Rectal smooth muscle tissue (tissue), 1 donor: Measurements from ENCODE around the gene GALK2.

ENCODE experiments used
- H3K27ac ChIP-seq: one replicate; pipeline ENCODE4 v1.7.0; 2013; ENCODE audit warnings: low read depth, low read length, inconsistent platforms
- H3K27me3 ChIP-seq: one replicate; pipeline ENCODE4 v1.7.0; 2013; ENCODE audit warnings: low read length; ENCODE audit not compliant: control insufficient read depth, insufficient read depth
- H3K36me3 ChIP-seq: one replicate; pipeline ENCODE4 v1.7.0; 2013; ENCODE audit warnings: low read length; ENCODE audit not compliant: control insufficient read depth, insufficient read depth
- H3K4me1 ChIP-seq: one replicate; pipeline ENCODE4 v1.7.0; 2013; ENCODE audit warnings: low read length; ENCODE audit not compliant: control insufficient read depth, insufficient read depth
- H3K4me3 ChIP-seq: one replicate; pipeline ENCODE4 v1.7.0; 2013; ENCODE audit warnings: low read length
- H3K9ac ChIP-seq: one replicate; pipeline ENCODE4 v1.7.0; 2013; ENCODE audit warnings: low read length

The GALK2 gene

DNA sequence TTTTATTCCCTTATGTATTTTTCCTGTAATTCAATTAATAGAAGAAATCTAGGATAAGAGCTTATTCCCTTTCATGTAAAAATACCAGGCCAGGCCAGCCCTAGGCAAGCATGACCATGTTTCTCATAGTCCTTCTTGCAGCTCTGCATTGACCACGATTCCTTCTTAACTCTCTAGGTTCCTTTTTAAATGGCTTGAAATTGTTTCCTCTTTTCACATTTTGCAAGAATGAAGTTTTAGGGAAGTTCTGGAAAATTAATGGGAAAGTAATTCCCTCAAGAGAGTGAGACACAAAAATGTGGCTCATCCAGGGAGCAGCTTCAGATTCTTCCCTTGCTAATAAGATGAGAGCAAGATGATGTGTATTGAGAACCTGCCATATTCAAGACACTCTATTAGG lies 136.5 kb downstream of the GALK2 start:
- Histone ChIP-seq H3K27me3 (no peaks in the 10 kb centered on the region), H3K4me3 (no peak overlapping the region), H3K36me3 (no peaks in the 10 kb centered on the region), H3K9ac (no peak overlapping the region), H3K4me1 (no peaks in the 10 kb centered on the region), H3K27ac (no peak overlapping the region)

GRCh38 chr15:49308686-49309085 lies 138.6 kb downstream of the GALK2 start:
- Histone ChIP-seq H3K4me3 (no peak overlapping the region), H3K36me3 (no peaks in the 10 kb centered on the region), H3K9ac (no peak overlapping the region), H3K27ac (no peak overlapping the region), H3K27me3 (no peaks in the 10 kb centered on the region), H3K4me1 (no peaks in the 10 kb centered on the region)

DNA sequence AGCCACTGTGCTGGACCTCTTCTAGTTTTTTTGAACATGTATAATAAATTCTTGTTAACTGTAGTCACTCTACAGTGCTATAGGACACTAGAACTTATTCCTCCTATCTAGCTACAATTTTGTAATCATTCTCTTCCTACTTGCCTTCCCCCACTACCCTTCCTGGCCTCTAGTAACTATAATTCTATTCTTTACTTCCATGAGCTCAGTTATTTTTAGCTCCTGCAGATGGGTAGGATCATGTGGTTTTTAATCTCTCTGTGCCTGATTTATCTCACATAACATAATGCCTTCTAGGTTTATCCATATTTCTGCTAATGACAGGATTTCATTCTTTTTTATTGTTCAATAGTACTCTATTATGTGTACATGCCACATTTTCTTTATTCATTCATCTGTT lies 139.8 kb downstream of the GALK2 start:
- peaks cover 3% of the 10 kb centered on the region for H3K4me1 ChIP-seq
- no peak overlapping the region for H3K27ac ChIP-seq
- H3K9ac ChIP-seq: no peak overlapping the region
- H3K36me3 ChIP-seq: no peaks in the 10 kb centered on the region
- H3K4me3 ChIP-seq: no peak overlapping the region
- no peaks in the 10 kb centered on the region for H3K27me3 ChIP-seq

GRCh38 chr15:49313650-49314049 lies 143.6 kb downstream of the GALK2 start:
- Histone ChIP-seq H3K4me1 (peaks cover 6% of the 10 kb centered on the region), H3K4me3 (no peak overlapping the region), H3K27ac (no peak overlapping the region), H3K36me3 (no peaks in the 10 kb centered on the region), H3K9ac (no peak overlapping the region), H3K27me3 (no peaks in the 10 kb centered on the region)

- no peaks in the 10 kb centered on the region for H3K27me3 ChIP-seq
- peaks cover 3% of the 10 kb centered on the region for H3K36me3 ChIP-seq
- no peak overlapping the region for H3K4me3 ChIP-seq
- H3K27ac ChIP-seq: no peak overlapping the region
- H3K9ac ChIP-seq: no peak overlapping the region
- peaks cover 6% of the 10 kb centered on the region for H3K4me1 ChIP-seq
Observed at GRCh38 chr15:49314716-49315115, 144.7 kb downstream of the GALK2 start.

DNA sequence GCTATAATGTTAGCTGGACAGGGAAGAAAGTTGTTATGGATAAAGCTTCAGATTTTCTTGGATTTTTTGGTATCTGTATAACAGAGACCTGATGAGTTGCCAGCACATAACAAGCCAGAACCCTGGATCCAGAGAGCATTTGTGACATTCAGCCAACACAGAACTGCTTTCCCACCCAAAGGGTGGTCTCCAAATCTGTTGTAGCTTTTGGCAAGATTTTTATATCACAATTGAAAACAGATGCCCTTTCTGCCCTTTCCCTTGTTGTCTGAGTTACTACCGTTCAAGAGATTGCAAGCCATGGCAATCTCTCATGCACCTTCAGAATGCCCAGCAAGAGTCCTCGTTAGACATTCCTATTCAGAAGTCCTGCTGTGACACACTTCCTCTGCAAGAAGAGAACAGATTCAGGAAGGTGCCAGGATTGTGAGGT lies 145.4 kb downstream of the GALK2 start:
- Histone ChIP-seq H3K4me1 (peaks cover 6% of the 10 kb centered on the region), H3K27me3 (no peaks in the 10 kb centered on the region), H3K36me3 (peaks cover 4% of the 10 kb centered on the region), H3K27ac (no peak overlapping the region), H3K4me3 (no peak overlapping the region), H3K9ac (no peak overlapping the region)

DNA sequence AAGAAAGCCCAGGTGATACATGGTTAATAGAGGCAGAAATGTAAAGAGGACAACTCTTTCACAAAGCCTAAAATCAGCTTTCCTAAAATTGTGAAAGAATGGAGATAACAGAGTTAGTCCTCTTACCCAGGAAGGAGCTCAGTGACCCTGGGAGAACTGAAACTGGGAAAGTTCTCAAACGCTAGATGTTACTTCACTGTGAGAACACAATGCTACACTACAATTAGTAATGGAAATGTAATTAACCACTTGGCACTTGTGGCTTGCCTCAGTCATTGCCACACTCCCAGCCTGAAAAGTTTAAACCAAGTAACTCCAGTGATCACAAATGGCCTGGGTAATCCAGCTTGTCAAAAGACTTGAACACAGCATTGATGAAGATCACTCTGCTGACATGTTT lies 150.3 kb downstream of the GALK2 start:
- Histone ChIP-seq H3K4me3 (no peak overlapping the region), H3K36me3 (peaks cover 5% of the 10 kb centered on the region), H3K9ac (no peak overlapping the region), H3K4me1 (peaks cover under 1% of the 10 kb centered on the region), H3K27me3 (no peaks in the 10 kb centered on the region), H3K27ac (no peak overlapping the region)

DNA sequence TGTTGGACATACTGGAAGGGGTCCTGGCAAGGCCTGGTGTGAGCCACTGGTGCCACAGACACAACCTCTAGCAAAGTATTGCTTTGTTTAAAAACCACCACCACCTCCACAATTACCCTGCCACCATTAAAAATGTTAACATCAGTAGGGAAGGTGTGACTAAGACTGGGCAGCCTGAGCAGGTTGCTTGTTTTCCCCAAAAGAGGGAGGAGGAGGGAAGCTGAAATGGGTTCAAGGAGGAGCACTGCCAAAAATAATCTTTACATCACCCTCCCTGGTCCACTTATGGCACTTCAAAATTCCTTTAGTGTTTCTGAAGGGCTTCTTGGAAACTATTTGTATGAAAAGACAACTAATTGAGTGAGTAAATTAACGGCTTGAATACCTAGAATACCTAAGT lies 153.2 kb downstream of the GALK2 start:
- no peak overlapping the region for H3K4me3 ChIP-seq
- no peaks in the 10 kb centered on the region for H3K27me3 ChIP-seq
- no peaks in the 10 kb centered on the region for H3K4me1 ChIP-seq
- no peak overlapping the region for H3K9ac ChIP-seq
- no peak overlapping the region for H3K27ac ChIP-seq
- peaks cover 8% of the 10 kb centered on the region for H3K36me3 ChIP-seq

- no peaks in the 10 kb centered on the region for H3K4me1 ChIP-seq
- no peak overlapping the region for H3K9ac ChIP-seq
- H3K27me3 ChIP-seq: no peaks in the 10 kb centered on the region
- peaks cover 5% of the 10 kb centered on the region for H3K36me3 ChIP-seq
- H3K4me3 ChIP-seq: no peak overlapping the region
- no peak overlapping the region for H3K27ac ChIP-seq
Observed at GRCh38 chr15:49327927-49328326, 157.9 kb downstream of the GALK2 start.

GRCh38 chr15:49328941-49329340 lies 158.9 kb downstream of the GALK2 start:
- no peak overlapping the region for H3K27ac ChIP-seq
- no peak overlapping the region for H3K4me3 ChIP-seq
- H3K27me3 ChIP-seq: no peaks in the 10 kb centered on the region
- no peaks in the 10 kb centered on the region for H3K4me1 ChIP-seq
- peaks cover 5% of the 10 kb centered on the region for H3K36me3 ChIP-seq
- no peak overlapping the region for H3K9ac ChIP-seq

GRCh38 chr15:49330166-49330565 lies 160.1 kb downstream of the GALK2 start:
- Histone ChIP-seq H3K4me1 (no peaks in the 10 kb centered on the region), H3K9ac (no peak overlapping the region), H3K36me3 (peaks cover 5% of the 10 kb centered on the region), H3K27me3 (no peaks in the 10 kb centered on the region), H3K27ac (no peak overlapping the region), H3K4me3 (no peak overlapping the region)

DNA sequence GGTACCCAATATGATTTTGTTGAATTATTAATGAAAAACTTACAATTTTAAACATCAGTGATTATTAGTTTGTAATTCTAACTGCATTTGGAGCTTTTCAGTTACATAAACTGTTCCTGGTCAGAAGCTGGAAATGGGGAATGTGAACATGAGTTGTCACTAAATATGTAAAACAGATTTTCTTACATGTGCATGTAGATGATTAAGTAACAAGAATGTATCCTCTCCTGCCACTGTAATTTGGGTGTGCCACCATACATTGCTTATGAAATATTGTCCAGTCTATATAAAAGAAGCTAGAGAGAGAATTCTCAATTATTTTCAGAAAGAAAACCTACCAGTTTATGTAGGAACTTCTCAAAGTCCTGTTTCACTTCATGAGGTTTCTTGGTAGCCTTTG lies 161.4 kb downstream of the GALK2 start:
- no peak overlapping the region for H3K4me3 ChIP-seq
- H3K27ac ChIP-seq: no peak overlapping the region
- no peaks in the 10 kb centered on the region for H3K27me3 ChIP-seq

GRCh38 chr15:49331951-49332350 lies 161.9 kb downstream of the GALK2 start:
- H3K36me3 ChIP-seq: peaks cover 5% of the 10 kb centered on the region
- H3K9ac ChIP-seq: no peak overlapping the region
- no peaks in the 10 kb centered on the region for H3K4me1 ChIP-seq
- no peak overlapping the region for H3K27ac ChIP-seq
- no peaks in the 10 kb centered on the region for H3K27me3 ChIP-seq
- H3K4me3 ChIP-seq: no peak overlapping the region

More for the DNA sequence above, 161.4 kb downstream of the GALK2 start:
- Histone ChIP-seq H3K36me3 (peaks cover 5% of the 10 kb centered on the region), H3K4me1 (no peaks in the 10 kb centered on the region), H3K9ac (no peak overlapping the region)
